Astrocyte (in vitro differentiated cells and primary cell): ENCODE data around the gene KRTAP10-8.

Source experiments
- CTCF ChIP-seq: IDR thresholded peaks from 2 replicates; pipeline ENCODE4 v1.5.1; 2011; ENCODE audit warnings: low read depth, mild to moderate bottlenecking, inconsistent platforms, low read length, moderate library complexity; ENCODE audit not compliant: insufficient read depth
- EZH2 ChIP-seq: IDR thresholded peaks from 2 replicates; pipeline ENCODE4 v1.6.1; 2012; ENCODE audit warnings: mild to moderate bottlenecking, low read length, inconsistent platforms; ENCODE audit not compliant: insufficient read depth

GRCh38 chr21:44583800-44584147, 28.1 kb upstream of the KRTAP10-8 start:
- TF ChIP-seq CTCF: no peak
- no peak for TF ChIP-seq EZH2
